ENCODE data around the gene FAM53A.

- TF ChIP-seq, protein P1, sequence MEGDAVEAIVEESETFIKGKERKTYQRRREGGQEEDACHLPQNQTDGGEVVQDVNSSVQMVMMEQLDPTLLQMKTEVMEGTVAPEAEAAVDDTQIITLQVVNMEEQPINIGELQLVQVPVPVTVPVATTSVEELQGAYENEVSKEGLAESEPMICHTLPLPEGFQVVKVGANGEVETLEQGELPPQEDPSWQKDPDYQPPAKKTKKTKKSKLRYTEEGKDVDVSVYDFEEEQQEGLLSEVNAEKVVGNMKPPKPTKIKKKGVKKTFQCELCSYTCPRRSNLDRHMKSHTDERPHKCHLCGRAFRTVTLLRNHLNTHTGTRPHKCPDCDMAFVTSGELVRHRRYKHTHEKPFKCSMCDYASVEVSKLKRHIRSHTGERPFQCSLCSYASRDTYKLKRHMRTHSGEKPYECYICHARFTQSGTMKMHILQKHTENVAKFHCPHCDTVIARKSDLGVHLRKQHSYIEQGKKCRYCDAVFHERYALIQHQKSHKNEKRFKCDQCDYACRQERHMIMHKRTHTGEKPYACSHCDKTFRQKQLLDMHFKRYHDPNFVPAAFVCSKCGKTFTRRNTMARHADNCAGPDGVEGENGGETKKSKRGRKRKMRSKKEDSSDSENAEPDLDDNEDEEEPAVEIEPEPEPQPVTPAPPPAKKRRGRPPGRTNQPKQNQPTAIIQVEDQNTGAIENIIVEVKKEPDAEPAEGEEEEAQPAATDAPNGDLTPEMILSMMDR (conservative IDR thresholded peaks at IDR 0.05; ENCODE audit: low read depth, low read length) = no peak
- no peak for TF ChIP-seq EZH2phosphoT487 (IDR thresholded peaks at IDR 0.05; ENCODE audit: borderline replicate concordance, low read length)
Measured at GRCh38 chr4:1684506-1685234, 557 bp upstream of the FAM53A start.

Data from PC-3 (cell line).